GM23338 (cell line): Measurements from ENCODE around the gene PTPN22. TPM values are rescaled to one million over a fixed set of nuclear protein-coding genes. Genes with fewer than 3 reads are reported as not detected.

Experiments
- ATAC-seq: fragments of 200-7000 bp; cut with Tn5 transposase; 3 replicates; pipeline ENCODE4 v1.9.1; 2020
- DNase-seq: peaks from one replicate; pipeline ENCODE4 v3.0.0-alpha.2; 2015; ENCODE audit warnings: low spot score
- H2AFZ ChIP-seq: fragments of 200-600 bp; sonication (generic); 2 replicates; pipeline ENCODE4 v1.8.0; 2016; ENCODE audit warnings: antibody characterized with exemption, mild to moderate bottlenecking, moderate library complexity
- H3F3A ChIP-seq: fragments of 200-600 bp; sonication (generic); replicated peaks from 2 replicates; pipeline ENCODE4 v1.8.0; 2017; ENCODE audit warnings: antibody characterized with exemption, mixed run types, low read depth
- H3K27ac ChIP-seq: fragments of 200-600 bp; sonication (generic); 2 replicates; pipeline ENCODE4 v1.6.1; 2016; ENCODE audit warnings: low read depth
- H3K27me3 ChIP-seq: fragments of 200-600 bp; sonication (generic); 2 replicates; pipeline ENCODE4 v1.8.0; 2016; ENCODE audit warnings: mild to moderate bottlenecking, mixed run types, moderate library complexity; ENCODE audit not compliant: insufficient read depth
- H3K36me3 ChIP-seq: fragments of 200-600 bp; sonication (generic); 2 replicates; pipeline ENCODE4 v1.8.0; 2016; ENCODE audit warnings: mild to moderate bottlenecking; ENCODE audit not compliant: insufficient read depth
- H3K4me1 ChIP-seq: fragments of 200-600 bp; sonication (generic); 2 replicates; pipeline ENCODE4 v1.8.0; 2016; ENCODE audit warnings: mild to moderate bottlenecking, moderate library complexity; ENCODE audit not compliant: insufficient read depth
- H3K4me2 ChIP-seq: fragments of 200-600 bp; sonication (generic); 2 replicates; pipeline ENCODE4 v1.7.1; 2017; ENCODE audit warnings: mixed run types
- H3K4me3 ChIP-seq: fragments of 200-600 bp; sonication (generic); 2 replicates; pipeline ENCODE4 v1.6.1; 2016; ENCODE audit warnings: mixed run types
- H3K79me2 ChIP-seq: fragments of 200-600 bp; sonication (generic); replicated peaks from 2 replicates; pipeline ENCODE4 v1.8.0; 2017; ENCODE audit warnings: mild to moderate bottlenecking; ENCODE audit not compliant: insufficient read depth
- H3K9me2 ChIP-seq: fragments of 200-600 bp; sonication (generic); 2 replicates; pipeline ENCODE4 v1.8.0; 2017; ENCODE audit not compliant: insufficient read depth
- H4K20me1 ChIP-seq: fragments of 200-600 bp; sonication (generic); replicated peaks from 2 replicates; pipeline ENCODE4 v1.8.0; 2017; ENCODE audit warnings: mild to moderate bottlenecking; ENCODE audit not compliant: insufficient read depth
- H3K27ac Mint-ChIP-seq: 2 replicates; pipeline ENCODE4 v1.8.0; 2020; ENCODE audit warnings: inconsistent platforms, mild to moderate bottlenecking, moderate library complexity, mixed read lengths
- H3K27me3 Mint-ChIP-seq: 3 replicates; pipeline ENCODE4 v1.8.0; 2022; ENCODE audit warnings: low read depth, mild to moderate bottlenecking, moderate library complexity, mixed read lengths, inconsistent platforms; ENCODE audit not compliant: insufficient read depth, poor library complexity
- H3K36me3 Mint-ChIP-seq: 3 replicates; pipeline ENCODE4 v1.8.0; 2021; ENCODE audit warnings: low read depth, mild to moderate bottlenecking, inconsistent platforms, moderate library complexity, mixed read lengths
- H3K4me1 Mint-ChIP-seq: 3 replicates; pipeline ENCODE4 v1.8.0; 2020; ENCODE audit warnings: mild to moderate bottlenecking, inconsistent platforms, mixed read lengths
- H3K4me3 Mint-ChIP-seq: 3 replicates; pipeline ENCODE4 v1.8.0; 2021; ENCODE audit warnings: moderate library complexity, mild to moderate bottlenecking, inconsistent platforms, mixed read lengths
- H3K9me3 Mint-ChIP-seq: 3 replicates; pipeline ENCODE4 v1.8.0; 2020; ENCODE audit warnings: moderate library complexity, mild to moderate bottlenecking, inconsistent platforms, mixed read lengths
- CREB1 ChIP-seq: fragments of 250-450 bp; sonication (Bioruptor Pico); IDR thresholded peaks from 2 replicates; pipeline ENCODE4 v1.5.0; 2020; ENCODE audit warnings: low read depth, mild to moderate bottlenecking, moderate library complexity
- ETS1 ChIP-seq: IDR thresholded peaks from 2 replicates; pipeline ENCODE4 v1.6.1; 2016; ENCODE audit warnings: antibody characterized with exemption
- EZH2 ChIP-seq: fragments of 200-600 bp; sonication (generic); IDR thresholded peaks from one replicate; pipeline ENCODE4 v1.8.0; 2017; ENCODE audit warnings: antibody characterized with exemption, mild to moderate bottlenecking, low read depth; ENCODE audit not compliant: unreplicated experiment
- EZH2phosphoT487 ChIP-seq: fragments of 200-600 bp; sonication (generic); IDR thresholded peaks from one replicate; pipeline ENCODE4 v1.8.1; 2018; ENCODE audit warnings: antibody characterized with exemption; ENCODE audit not compliant: unreplicated experiment
- JUNB ChIP-seq: IDR thresholded peaks from one replicate; pipeline ENCODE4 v1.6.1; 2016; ENCODE audit warnings: antibody characterized with exemption; ENCODE audit not compliant: unreplicated experiment
- NANOG ChIP-seq: IDR thresholded peaks from 2 replicates; pipeline ENCODE4 v1.6.1; 2016; ENCODE audit warnings: antibody characterized with exemption, borderline replicate concordance
- POLR2AphosphoS5 ChIP-seq: IDR thresholded peaks from 2 replicates; pipeline ENCODE4 v1.6.1; 2016; ENCODE audit warnings: antibody characterized with exemption, low read depth
- STAT1 ChIP-seq: IDR thresholded peaks from one replicate; pipeline ENCODE4 v1.6.1; 2016; ENCODE audit warnings: antibody characterized with exemption; ENCODE audit not compliant: unreplicated experiment
- ZNF114 ChIP-seq: fragments of 250-450 bp; sonication (Bioruptor Pico); IDR thresholded peaks from 2 replicates; pipeline ENCODE4 v1.5.0; 2020; ENCODE audit warnings: mild to moderate bottlenecking, moderate library complexity
- ZNF331 ChIP-seq: fragments of 250-450 bp; sonication (Bioruptor Pico); IDR thresholded peaks from 2 replicates; pipeline ENCODE4 v1.5.0; 2020; ENCODE audit warnings: low read depth, mild to moderate bottlenecking, moderate library complexity
- ZNF462 ChIP-seq: fragments of 250-450 bp; sonication (Bioruptor Pico); IDR thresholded peaks from 2 replicates; pipeline ENCODE4 v1.5.0; 2020; ENCODE audit warnings: mild to moderate bottlenecking, moderate library complexity
- polyA plus RNA-seq: library from polyadenylated mRNA; unstranded; fragments of >200 nt; fragmentation: Nextera tagmentation; extraction: Ambion mirVana; gene quantifications from 2 replicates; pipeline ENCODE4 v1.2.1, GENCODE V29; 2016
- total RNA-seq: library from RNA; depleted of rRNA; stranded (reverse); fragments of >200 nt; shearing (Covaris generic); gene quantifications from 2 replicates; pipeline ENCODE4 v1.2.3, GENCODE V29; 2014
- TF ChIP-seq, protein P1 (sequence below), 2 experiments: fragments of 200-600 bp in 1 of 2; sonication (generic) in 1 of 2; conservative IDR thresholded peaks; 2 replicates each; pipeline versions ENCODE4 v1.5.1 to v1.6.1; 2016 to 2017; ENCODE audit warnings: antibody characterized with exemption in 2 of 2, low read depth in 2 of 2, mild to moderate bottlenecking in 2 of 2, moderate library complexity in 1 of 2

Gene PTPN22
- total and polyA plus RNA-seq, 2 experiments from 2014 or later, result 0.08 TPM; not detected in 1

DNA sequence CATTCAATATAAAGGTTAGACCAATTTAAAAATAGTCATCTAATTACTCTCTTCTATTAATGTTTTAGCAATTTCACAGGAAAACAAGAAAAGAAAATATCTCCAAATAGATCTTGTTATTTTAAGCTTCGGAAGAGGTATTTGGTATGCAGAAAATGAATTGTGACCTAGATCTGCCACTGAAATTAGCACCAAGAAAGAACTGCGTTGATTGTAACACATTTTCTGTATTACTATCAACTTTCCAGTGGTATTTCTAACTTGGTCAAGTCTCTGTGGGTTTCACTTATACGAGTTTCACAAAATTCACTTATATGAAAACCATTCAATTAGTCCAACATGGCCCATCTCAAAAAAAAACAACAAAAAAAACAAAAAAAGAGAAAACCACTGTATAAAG is 71.0 kb downstream of the PTPN22 start (continued):
- TF ChIP-seq ZNF331, result no peak
- no peak for TF ChIP-seq EZH2
- TF ChIP-seq ETS1, result no peak

GRCh38 chr1:113797472-113797871 is 74.0 kb downstream of the PTPN22 start:
- Mint-ChIP-seq H3K27me3 (no peaks in the 10 kb centered on the region), H3K9me3 (no peaks in the 10 kb centered on the region), H3K4me1 (peaks cover 14% of the 10 kb centered on the region), H3K27ac (no peak overlapping the region), H3K4me3 (no peak overlapping the region), H3K36me3 (peaks cover 26% of the 10 kb centered on the region; the same call in 2 of the 3 replicates)
- no peak for ATAC-seq
- H3K27ac ChIP-seq, result no peak overlapping the region
- H3K4me1 ChIP-seq, result no peaks in the 10 kb centered on the region; the same call in 1 of the 2 replicates
- no peaks in the 10 kb centered on the region for H3F3A ChIP-seq
- no peak overlapping the region for H2AFZ ChIP-seq
- no peak for DNase-seq
- H3K27me3 ChIP-seq, result no peaks in the 10 kb centered on the region
- peaks cover under 1% of the 10 kb centered on the region for H4K20me1 ChIP-seq
- H3K4me2 ChIP-seq, result no peak overlapping the region
- H3K36me3 ChIP-seq, result no peaks in the 10 kb centered on the region
- H3K9me2 ChIP-seq, result no peaks in the 10 kb centered on the region
- peaks cover 48% of the 10 kb centered on the region for H3K79me2 ChIP-seq
- no peak overlapping the region for H3K4me3 ChIP-seq
- TF ChIP-seq EZH2phosphoT487 (no peak), CREB1 (CRISPR knock-in tag) (no peak), ZNF331 (no peak), ETS1 (no peak), JUNB (no peak), POLR2AphosphoS5 (no peak), STAT1 (no peak), ZNF114 (no peak), NANOG (no peak), ZNF462 (CRISPR knock-in tag) (no peak), EZH2 (no peak)
- TF ChIP-seq, protein P1, sequence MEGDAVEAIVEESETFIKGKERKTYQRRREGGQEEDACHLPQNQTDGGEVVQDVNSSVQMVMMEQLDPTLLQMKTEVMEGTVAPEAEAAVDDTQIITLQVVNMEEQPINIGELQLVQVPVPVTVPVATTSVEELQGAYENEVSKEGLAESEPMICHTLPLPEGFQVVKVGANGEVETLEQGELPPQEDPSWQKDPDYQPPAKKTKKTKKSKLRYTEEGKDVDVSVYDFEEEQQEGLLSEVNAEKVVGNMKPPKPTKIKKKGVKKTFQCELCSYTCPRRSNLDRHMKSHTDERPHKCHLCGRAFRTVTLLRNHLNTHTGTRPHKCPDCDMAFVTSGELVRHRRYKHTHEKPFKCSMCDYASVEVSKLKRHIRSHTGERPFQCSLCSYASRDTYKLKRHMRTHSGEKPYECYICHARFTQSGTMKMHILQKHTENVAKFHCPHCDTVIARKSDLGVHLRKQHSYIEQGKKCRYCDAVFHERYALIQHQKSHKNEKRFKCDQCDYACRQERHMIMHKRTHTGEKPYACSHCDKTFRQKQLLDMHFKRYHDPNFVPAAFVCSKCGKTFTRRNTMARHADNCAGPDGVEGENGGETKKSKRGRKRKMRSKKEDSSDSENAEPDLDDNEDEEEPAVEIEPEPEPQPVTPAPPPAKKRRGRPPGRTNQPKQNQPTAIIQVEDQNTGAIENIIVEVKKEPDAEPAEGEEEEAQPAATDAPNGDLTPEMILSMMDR (conservative IDR thresholded peaks at IDR 0.05; ENCODE audit: low read depth in 2 of 2), result no peak
